Transverse colon (tissue), 4 donors: ENCODE data around the gene FKBP1C. TPM values are rescaled to one million over a fixed set of nuclear protein-coding genes. Genes with fewer than 3 reads are reported as not detected.

ENCODE experiments used
- DNase-seq: peaks from one replicate; pipeline ENCODE4 v3.0.0-alpha.2; 2019
- H3K27ac ChIP-seq, 4 donors: fragments of 200-600 bp; sonication (generic); 2 replicates each; pipeline ENCODE4 v1.5.1; 2016 to 2018; ENCODE audit warnings: inconsistent platforms in 4 of 4
- H3K27me3 ChIP-seq: fragments of 200-600 bp; sonication (generic); 2 replicates; pipeline ENCODE4 v1.5.1; 2017; ENCODE audit warnings: inconsistent platforms
- H3K36me3 ChIP-seq, 4 donors: fragments of 200-600 bp; sonication (generic); 2 replicates each; pipeline ENCODE4 v1.5.1; 2017 to 2019; ENCODE audit warnings: inconsistent platforms in 4 of 4
- H3K4me1 ChIP-seq, 4 donors: fragments of 200-600 bp; sonication (generic); 2 replicates each; pipeline ENCODE4 v1.5.1; 2017 to 2020; ENCODE audit warnings: inconsistent platforms in 4 of 4
- H3K4me3 ChIP-seq, 4 donors: fragments of 200-600 bp; sonication (generic); 1 replicate in 1 of 4; 2 replicates in 3 of 4; pipeline versions ENCODE4 v1.5.1 to v1.6.1; 2017 to 2019; ENCODE audit warnings: inconsistent platforms in 4 of 4
- H3K9me3 ChIP-seq, 2 donors: fragments of 200-600 bp; sonication (generic); 2 replicates each; pipeline ENCODE4 v1.5.1; 2017 to 2019; ENCODE audit warnings: inconsistent platforms in 2 of 2
- EP300 ChIP-seq: sonication (generic); formaldehyde crosslinking; IDR thresholded peaks from one replicate; pipeline ENCODE4 v1.6.1; 2017; ENCODE audit warnings: antibody characterized with exemption, low read depth
- POLR2A ChIP-seq: fragments of 450-650 bp; IDR thresholded peaks from one replicate; pipeline ENCODE4 v1.6.1; 2016; ENCODE audit warnings: antibody characterized with exemption, mild to moderate bottlenecking, moderate library complexity
- POLR2AphosphoS5 ChIP-seq, 3 donors: sonication (generic); formaldehyde crosslinking; IDR thresholded peaks; one replicate each; pipeline ENCODE4 v1.6.1; 2016; ENCODE audit warnings: antibody characterized with exemption in 3 of 3
- WGBS, 2 donors: methylation state at CpG; one replicate each; pipeline ENCODE4 v1.1.5; 2018; ENCODE audit warnings: low coverage in 1 of 2; 5-methylcytosine and 5-hydroxymethylcytosine counted together
- in situ Hi-C, 4 donors: fragments of 200-750 bp; cut with MboI; loops; one replicate each; pipeline versions ENCODE4 v1.15.0 to v1.15.1; 2017; ENCODE audit warnings: low sequenced_read_pairs in 3 of 4, low pct_ligation_motif_present in 1 of 4, low pct_unique_long_range_greater_than_20kb in 1 of 4
- intact Hi-C: fragments of 100-400 bp; cut with DNase I; formaldehyde crosslinking; loops from one replicate; pipeline ENCODE4 v1.15.1; 2023; ENCODE audit warnings: low total_unique reads
- total RNA-seq, 4 donors: library from RNA; depleted of rRNA; stranded (reverse); fragments of >200 nt; gene quantifications; one replicate each; pipeline ENCODE4 v1.1.0, GENCODE V29; 2016
- TF ChIP-seq, protein P1 (sequence below), 5 experiments: fragments of 200-600 bp in 3 of 5; fragments of 450-650 bp in 2 of 5; sonication (generic) in 3 of 5; IDR thresholded peaks; 1 replicate in 2 of 5; 2 replicates in 3 of 5; pipeline ENCODE4 v1.5.1; 2016 to 2017; ENCODE audit warnings: antibody characterized with exemption in 5 of 5, inconsistent platforms in 3 of 5, mild to moderate bottlenecking in 2 of 5, moderate library complexity in 1 of 5

The FKBP1C gene
- total RNA-seq, 4 donors from 2014 or later, result 0.41 TPM; not detected in 3

DNA sequence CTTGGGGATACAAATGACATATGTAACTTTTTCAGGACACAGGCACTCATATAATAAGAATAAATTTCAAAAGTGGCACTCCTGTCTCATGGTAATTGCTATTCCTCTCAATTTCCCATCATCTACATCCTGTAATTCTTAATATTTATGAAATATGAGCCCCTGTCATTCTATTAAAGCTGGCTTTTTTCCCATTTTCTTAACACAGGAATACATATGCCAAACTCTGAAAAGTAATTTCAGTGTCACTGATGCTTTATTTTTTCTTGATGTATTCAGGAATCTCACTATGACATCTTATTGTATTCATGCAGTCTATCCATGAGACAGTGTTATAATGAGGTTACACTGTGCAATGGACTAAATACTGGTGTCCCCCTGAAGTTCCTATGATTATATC, 24.3 kb upstream of the FKBP1C start:
- Histone ChIP-seq H3K4me3 (no peak overlapping the region), H3K27ac (no peak overlapping the region), H3K36me3 (no peaks in the 10 kb centered on the region), H3K27me3 (no peaks in the 10 kb centered on the region), H3K9me3 (no peaks in the 10 kb centered on the region), H3K4me1 (no peaks in the 10 kb centered on the region)
- in situ Hi-C loops (no loop called here), intact Hi-C loops (no loop called here)
- no peak for DNase-seq
- TF ChIP-seq POLR2AphosphoS5 (IDR thresholded peaks at IDR 0.05) (no peak), POLR2A (no peak), EP300 (no peak)
- TF ChIP-seq, protein P1, sequence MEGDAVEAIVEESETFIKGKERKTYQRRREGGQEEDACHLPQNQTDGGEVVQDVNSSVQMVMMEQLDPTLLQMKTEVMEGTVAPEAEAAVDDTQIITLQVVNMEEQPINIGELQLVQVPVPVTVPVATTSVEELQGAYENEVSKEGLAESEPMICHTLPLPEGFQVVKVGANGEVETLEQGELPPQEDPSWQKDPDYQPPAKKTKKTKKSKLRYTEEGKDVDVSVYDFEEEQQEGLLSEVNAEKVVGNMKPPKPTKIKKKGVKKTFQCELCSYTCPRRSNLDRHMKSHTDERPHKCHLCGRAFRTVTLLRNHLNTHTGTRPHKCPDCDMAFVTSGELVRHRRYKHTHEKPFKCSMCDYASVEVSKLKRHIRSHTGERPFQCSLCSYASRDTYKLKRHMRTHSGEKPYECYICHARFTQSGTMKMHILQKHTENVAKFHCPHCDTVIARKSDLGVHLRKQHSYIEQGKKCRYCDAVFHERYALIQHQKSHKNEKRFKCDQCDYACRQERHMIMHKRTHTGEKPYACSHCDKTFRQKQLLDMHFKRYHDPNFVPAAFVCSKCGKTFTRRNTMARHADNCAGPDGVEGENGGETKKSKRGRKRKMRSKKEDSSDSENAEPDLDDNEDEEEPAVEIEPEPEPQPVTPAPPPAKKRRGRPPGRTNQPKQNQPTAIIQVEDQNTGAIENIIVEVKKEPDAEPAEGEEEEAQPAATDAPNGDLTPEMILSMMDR (IDR thresholded peaks at IDR 0.05), result no peak

DNA sequence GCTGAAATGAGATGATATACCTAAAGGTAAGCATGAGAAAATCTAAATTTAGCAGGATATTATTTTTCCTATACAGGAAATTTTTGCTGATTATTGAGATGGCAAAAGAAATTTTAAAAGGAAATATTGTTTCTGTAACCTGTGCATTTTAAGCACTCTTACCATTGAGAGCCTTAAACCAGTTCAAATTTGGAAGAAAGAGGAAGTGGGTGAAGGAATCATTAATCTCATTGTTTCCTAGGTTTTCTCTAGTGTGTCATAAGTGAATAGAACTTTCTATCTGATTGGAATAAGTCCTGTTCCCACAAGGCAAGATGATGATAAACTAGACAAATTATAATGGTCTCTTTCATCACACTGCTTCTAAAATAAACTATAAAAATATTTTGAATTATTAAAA, 22.4 kb upstream of the FKBP1C start:
- Histone ChIP-seq H3K4me3 (no peak overlapping the region), H3K4me1 (no peaks in the 10 kb centered on the region), H3K9me3 (no peaks in the 10 kb centered on the region), H3K36me3 (no peaks in the 10 kb centered on the region), H3K27me3 (no peaks in the 10 kb centered on the region), H3K27ac (no peak overlapping the region)
- no peak for DNase-seq
- in situ Hi-C loops, result no loop called here
- intact Hi-C loops, result no loop called here
- TF ChIP-seq EP300 (no peak), POLR2AphosphoS5 (IDR thresholded peaks at IDR 0.05) (no peak), POLR2A (no peak)
- TF ChIP-seq, protein P1 (IDR thresholded peaks at IDR 0.05), result no peak

DNA sequence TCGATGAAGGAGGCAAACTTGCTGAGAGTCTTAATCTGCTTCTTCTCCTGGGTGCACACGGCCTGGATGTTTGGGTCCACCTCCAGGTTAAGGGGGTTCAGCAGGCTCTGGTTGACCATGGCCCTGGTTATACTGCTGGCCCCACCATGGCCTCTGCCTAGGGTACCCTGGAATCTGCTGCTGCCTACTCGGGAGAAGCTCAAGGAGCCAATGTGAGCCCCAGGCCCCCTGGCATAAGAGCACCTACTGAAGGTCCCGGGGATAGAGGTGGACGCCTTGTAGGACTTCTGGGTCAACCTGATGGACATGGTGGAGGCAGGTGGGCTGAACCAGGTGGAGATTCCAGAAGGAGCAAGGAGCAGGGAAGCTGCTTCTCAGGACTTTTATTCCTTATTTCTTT, 17.9 kb upstream of the FKBP1C start:
- Histone ChIP-seq H3K27ac (no peak overlapping the region), H3K4me3 (no peak overlapping the region), H3K4me1 (no peaks in the 10 kb centered on the region), H3K27me3 (no peaks in the 10 kb centered on the region), H3K36me3 (no peaks in the 10 kb centered on the region), H3K9me3 (no peaks in the 10 kb centered on the region)
- DNase-seq, result no peak
- no peak for TF ChIP-seq POLR2AphosphoS5 (IDR thresholded peaks at IDR 0.05)
- TF ChIP-seq, protein P1 (IDR thresholded peaks at IDR 0.05), result no peak
- 61 to 81% methylated on average over 3 to 5 of the region's 5 CpGs for WGBS, 2 donors
- intact Hi-C loops, result no loop called here
- in situ Hi-C loops, result no loop called here

DNA sequence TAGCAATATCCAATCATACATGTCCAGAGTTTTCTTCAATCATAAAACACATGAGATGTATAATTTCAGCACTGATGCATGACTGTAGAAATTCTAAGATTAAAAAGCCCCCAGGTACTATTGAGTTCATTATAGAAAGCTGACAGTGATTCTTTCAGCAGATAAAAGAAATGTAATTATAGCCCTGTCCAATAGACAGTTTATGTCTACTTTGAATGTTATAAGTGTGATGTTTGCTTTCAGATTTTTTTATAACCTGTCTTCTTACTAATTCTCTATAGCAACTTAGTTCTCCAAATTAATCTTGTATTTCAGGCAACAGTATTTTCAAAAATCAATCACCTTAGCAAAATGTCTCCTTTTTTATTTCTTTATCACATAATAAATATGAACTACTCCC, 13.5 kb upstream of the FKBP1C start:
- H3K36me3 ChIP-seq, result no peaks in the 10 kb centered on the region
- no peaks in the 10 kb centered on the region for H3K4me1 ChIP-seq
- in situ Hi-C loops, result no loop called here
- DNase-seq, result no peak
- no peaks in the 10 kb centered on the region for H3K9me3 ChIP-seq
- no peak overlapping the region for H3K27ac ChIP-seq
- intact Hi-C loops, result no loop called here
- no peaks in the 10 kb centered on the region for H3K27me3 ChIP-seq
- TF ChIP-seq EP300 (no peak), POLR2A (no peak), POLR2AphosphoS5 (IDR thresholded peaks at IDR 0.05) (no peak)
- TF ChIP-seq, protein P1 (IDR thresholded peaks at IDR 0.05), result no peak
- H3K4me3 ChIP-seq, result no peak overlapping the region
